Measurements from ENCODE around the gene TSHZ2. TPM values are rescaled to one million over a fixed set of nuclear protein-coding genes. Genes with fewer than 3 reads are reported as not detected.

Gene TSHZ2
- total RNA-seq, 1 donor: 3.6 TPM

DNA sequence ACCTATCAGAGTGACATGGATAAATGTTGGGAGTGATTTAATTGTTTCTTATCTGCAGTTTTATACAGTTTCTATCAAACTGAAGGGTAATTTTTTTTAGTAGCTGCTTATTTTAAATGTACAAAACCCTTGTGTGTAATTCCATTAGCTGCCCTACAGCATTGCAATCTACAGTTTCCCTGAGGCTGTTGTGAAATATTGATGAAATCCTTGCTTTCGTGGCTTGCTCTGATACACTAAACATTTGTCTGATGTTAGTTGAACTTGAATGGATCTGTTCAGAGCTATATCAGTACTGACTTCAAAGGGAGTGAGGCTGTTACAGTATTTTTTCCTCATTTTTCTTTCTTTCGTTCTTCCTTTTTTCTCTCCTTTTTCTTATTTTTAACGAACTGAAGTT is 255.4 kb downstream of the TSHZ2 start:
- Histone ChIP-seq H3K36me3 (ENCODE audit: insufficient read depth, low read length) (no peaks in the 10 kb centered on the region), H2AFZ (ENCODE audit: low read length) (no peak overlapping the region), H3K9me3 (ENCODE audit: low read depth, low read length) (no peaks in the 10 kb centered on the region)

GRCh38 chr20:53231061-53231460 is 258.9 kb downstream of the TSHZ2 start:
- TF ChIP-seq, protein P1, sequence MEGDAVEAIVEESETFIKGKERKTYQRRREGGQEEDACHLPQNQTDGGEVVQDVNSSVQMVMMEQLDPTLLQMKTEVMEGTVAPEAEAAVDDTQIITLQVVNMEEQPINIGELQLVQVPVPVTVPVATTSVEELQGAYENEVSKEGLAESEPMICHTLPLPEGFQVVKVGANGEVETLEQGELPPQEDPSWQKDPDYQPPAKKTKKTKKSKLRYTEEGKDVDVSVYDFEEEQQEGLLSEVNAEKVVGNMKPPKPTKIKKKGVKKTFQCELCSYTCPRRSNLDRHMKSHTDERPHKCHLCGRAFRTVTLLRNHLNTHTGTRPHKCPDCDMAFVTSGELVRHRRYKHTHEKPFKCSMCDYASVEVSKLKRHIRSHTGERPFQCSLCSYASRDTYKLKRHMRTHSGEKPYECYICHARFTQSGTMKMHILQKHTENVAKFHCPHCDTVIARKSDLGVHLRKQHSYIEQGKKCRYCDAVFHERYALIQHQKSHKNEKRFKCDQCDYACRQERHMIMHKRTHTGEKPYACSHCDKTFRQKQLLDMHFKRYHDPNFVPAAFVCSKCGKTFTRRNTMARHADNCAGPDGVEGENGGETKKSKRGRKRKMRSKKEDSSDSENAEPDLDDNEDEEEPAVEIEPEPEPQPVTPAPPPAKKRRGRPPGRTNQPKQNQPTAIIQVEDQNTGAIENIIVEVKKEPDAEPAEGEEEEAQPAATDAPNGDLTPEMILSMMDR (IDR thresholded peaks at IDR 0.05; ENCODE audit: extremely low read depth, low read depth, low read length): no peak
- no peaks in the 10 kb centered on the region for H3K9me3 ChIP-seq (ENCODE audit: low read depth, low read length)

More for the DNA sequence above, 255.4 kb downstream of the TSHZ2 start:
- H3K79me2 ChIP-seq (ENCODE audit: insufficient read depth, low read length): no peaks in the 10 kb centered on the region
- no peak overlapping the region for H3K4me3 ChIP-seq (ENCODE audit: insufficient read depth, low read length)
- no peaks in the 10 kb centered on the region for H3K27me3 ChIP-seq (ENCODE audit: insufficient read depth, low read length)
- H4K20me1 ChIP-seq (ENCODE audit: insufficient read depth, low read length): no peaks in the 10 kb centered on the region
- H3K4me2 ChIP-seq (ENCODE audit: insufficient read depth, low read length): no peak overlapping the region
- TF ChIP-seq, protein P1 (IDR thresholded peaks at IDR 0.05; ENCODE audit: extremely low read depth, low read depth, low read length): no peak
- no peaks in the 10 kb centered on the region for H3K4me1 ChIP-seq (ENCODE audit: insufficient read depth, low read length)
- no peak overlapping the region for H3K27ac ChIP-seq (ENCODE audit: low read depth, low read length)
- DNase-seq (ENCODE audit: insufficient read length, low spot score, missing footprints): no peak

DNA sequence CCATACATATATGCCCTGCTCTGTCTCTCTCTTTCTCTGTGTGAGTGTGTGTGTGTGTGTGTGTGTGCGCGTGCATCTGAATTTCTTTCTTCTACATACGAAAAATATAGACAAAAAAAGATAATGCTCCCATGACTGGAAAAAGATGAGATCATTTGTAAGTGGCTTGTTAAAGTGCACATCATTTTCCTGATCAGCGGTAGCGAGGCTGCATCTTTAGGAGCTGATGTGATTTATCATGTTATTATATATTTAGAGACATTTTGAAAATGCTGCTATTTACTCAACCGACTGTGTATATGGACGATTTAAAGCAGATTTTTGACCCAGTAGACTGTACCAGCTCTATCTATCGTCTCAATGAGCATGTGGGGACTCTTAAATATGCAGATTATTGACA is 265.3 kb downstream of the TSHZ2 start:
- no peaks in the 10 kb centered on the region for H3K4me1 ChIP-seq (ENCODE audit: insufficient read depth, low read length)
- no peaks in the 10 kb centered on the region for H4K20me1 ChIP-seq (ENCODE audit: insufficient read depth, low read length)
- no peaks in the 10 kb centered on the region for H3K36me3 ChIP-seq (ENCODE audit: insufficient read depth, low read length)
- H2AFZ ChIP-seq (ENCODE audit: low read length): no peak overlapping the region
- no peaks in the 10 kb centered on the region for H3K27me3 ChIP-seq (ENCODE audit: insufficient read depth, low read length)
- DNase-seq (ENCODE audit: insufficient read length, low spot score, missing footprints): no peak
- TF ChIP-seq, protein P1 (IDR thresholded peaks at IDR 0.05; ENCODE audit: extremely low read depth, low read depth, low read length): no peak
- H3K9me3 ChIP-seq (ENCODE audit: low read depth, low read length): no peaks in the 10 kb centered on the region
- no peaks in the 10 kb centered on the region for H3K79me2 ChIP-seq (ENCODE audit: insufficient read depth, low read length)
- H3K4me3 ChIP-seq (ENCODE audit: insufficient read depth, low read length): no peak overlapping the region
- no peak overlapping the region for H3K27ac ChIP-seq (ENCODE audit: low read depth, low read length)
- H3K4me2 ChIP-seq (ENCODE audit: insufficient read depth, low read length): no peak overlapping the region

More at GRCh38 chr20:53231061-53231460, 258.9 kb downstream of the TSHZ2 start:
- no peak for DNase-seq (ENCODE audit: insufficient read length, low spot score, missing footprints)
- H3K27me3 ChIP-seq (ENCODE audit: insufficient read depth, low read length): no peaks in the 10 kb centered on the region
- H4K20me1 ChIP-seq (ENCODE audit: insufficient read depth, low read length): no peaks in the 10 kb centered on the region
- no peak overlapping the region for H2AFZ ChIP-seq (ENCODE audit: low read length)
- H3K36me3 ChIP-seq (ENCODE audit: insufficient read depth, low read length): no peaks in the 10 kb centered on the region
- H3K4me1 ChIP-seq (ENCODE audit: insufficient read depth, low read length): no peaks in the 10 kb centered on the region
- H3K4me3 ChIP-seq (ENCODE audit: insufficient read depth, low read length): no peak overlapping the region
- H3K79me2 ChIP-seq (ENCODE audit: insufficient read depth, low read length): no peaks in the 10 kb centered on the region
- H3K27ac ChIP-seq (ENCODE audit: low read depth, low read length): no peak overlapping the region
- H3K4me2 ChIP-seq (ENCODE audit: insufficient read depth, low read length): no peak overlapping the region

- TF ChIP-seq, protein P1 (IDR thresholded peaks at IDR 0.05; ENCODE audit: extremely low read depth, low read depth, low read length): no peak
- Histone ChIP-seq H3K36me3 (ENCODE audit: insufficient read depth, low read length) (no peaks in the 10 kb centered on the region), H3K9me3 (ENCODE audit: low read depth, low read length) (no peaks in the 10 kb centered on the region), H3K4me1 (ENCODE audit: insufficient read depth, low read length) (no peaks in the 10 kb centered on the region), H3K4me2 (ENCODE audit: insufficient read depth, low read length) (no peak overlapping the region), H2AFZ (ENCODE audit: low read length) (no peak overlapping the region), H3K79me2 (ENCODE audit: insufficient read depth, low read length) (no peaks in the 10 kb centered on the region), H3K27me3 (ENCODE audit: insufficient read depth, low read length) (no peaks in the 10 kb centered on the region), H4K20me1 (ENCODE audit: insufficient read depth, low read length) (no peaks in the 10 kb centered on the region), H3K27ac (ENCODE audit: low read depth, low read length) (no peak overlapping the region), H3K4me3 (ENCODE audit: insufficient read depth, low read length) (no peak overlapping the region)
- DNase-seq (ENCODE audit: insufficient read length, low spot score, missing footprints): no peak
Measured at GRCh38 chr20:53238121-53238660, 266.0 kb downstream of the TSHZ2 start.
